HuH-7.5 (cell line): ENCODE measurements around the gene KHDC1L.
"Not testable (repeated sequence)": the region's sequence is repeated elsewhere in the genome, so short reads cannot be mapped to it uniquely, and the experiment has no call there.

Experiments
- DNase-seq: peaks from one replicate; pipeline ENCODE4 v3.0.0; 2011; ENCODE audit warnings: low spot score

The KHDC1L gene

DNA sequence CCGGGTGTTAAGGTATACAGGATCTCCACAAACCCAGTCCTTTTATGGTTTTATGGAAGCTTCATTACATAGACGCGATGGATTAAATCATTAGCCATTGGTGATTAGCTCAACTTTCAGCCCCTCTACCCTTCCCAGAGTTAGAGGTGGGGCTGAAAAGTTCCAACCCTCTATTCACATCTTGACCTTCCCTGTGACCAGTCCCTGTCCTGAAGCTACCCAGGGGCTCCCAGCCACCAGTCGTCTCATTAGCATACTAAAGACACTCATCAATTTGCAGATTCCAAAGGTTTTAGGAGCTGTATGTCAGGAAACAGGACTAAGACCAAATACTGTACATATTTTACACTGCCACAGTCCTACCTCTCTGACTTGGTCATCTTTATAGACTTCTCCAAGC is 21.0 kb downstream of the KHDC1L start:
- no peak for DNase-seq

DNA sequence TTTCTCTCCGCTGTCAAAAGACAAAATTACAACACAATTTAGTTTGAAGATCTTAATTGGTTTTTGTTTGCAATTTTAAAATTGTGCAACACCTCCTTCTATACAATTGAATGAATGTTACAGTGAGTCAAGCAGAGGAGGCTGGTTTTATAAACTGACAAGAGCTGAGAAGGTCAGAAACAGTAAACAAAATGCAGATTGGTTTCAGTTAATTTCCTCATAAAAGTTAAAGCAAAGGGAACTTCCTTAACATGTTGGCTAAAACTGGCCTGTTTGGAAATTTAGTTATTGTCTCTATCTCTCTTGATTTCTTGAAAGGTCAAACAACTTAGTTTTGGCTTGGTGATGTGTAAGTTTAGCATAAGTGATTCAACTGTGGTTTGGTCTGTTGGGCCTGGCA is 22.2 kb downstream of the KHDC1L start:
- no peak for DNase-seq

DNA sequence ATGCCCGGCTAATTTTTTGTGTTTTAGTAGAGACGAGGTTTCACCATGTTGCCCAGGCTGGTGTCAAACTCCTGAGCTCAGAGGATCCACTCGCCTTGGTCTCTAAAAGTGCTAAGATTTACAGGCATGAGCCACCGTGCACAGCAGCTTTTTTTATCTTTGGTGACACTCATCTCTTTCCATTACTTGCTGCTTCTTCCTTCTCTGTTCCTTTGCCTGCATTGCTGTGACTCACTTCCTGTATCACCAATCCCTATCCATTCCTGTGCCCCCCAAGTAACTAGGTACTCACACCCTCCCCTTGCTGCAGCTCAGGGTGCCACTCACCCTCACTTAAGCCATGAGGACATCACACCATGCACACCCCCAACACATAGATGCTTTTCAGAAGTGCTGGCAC is 24.6 kb downstream of the KHDC1L start:
- no peak for DNase-seq

DNA sequence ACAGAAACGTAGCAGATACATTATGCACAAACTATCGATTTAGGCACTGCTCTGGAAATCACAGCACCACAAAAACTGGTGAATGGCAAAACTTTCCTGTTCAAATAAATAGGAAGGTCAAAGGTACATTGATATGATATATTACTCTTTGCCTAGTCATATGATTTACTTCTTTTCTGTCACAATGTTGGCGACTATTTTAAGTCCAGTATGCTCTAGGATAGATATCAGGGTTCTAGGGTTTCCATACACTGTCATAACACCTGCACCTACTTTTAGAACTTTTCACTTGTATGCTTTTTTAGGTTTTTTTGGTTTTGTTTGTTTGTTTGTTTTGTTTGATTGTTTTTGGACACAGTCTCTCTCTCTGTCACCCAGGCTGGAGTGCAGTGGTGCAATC is 25.0 kb downstream of the KHDC1L start:
- DNase-seq: no peak

DNA sequence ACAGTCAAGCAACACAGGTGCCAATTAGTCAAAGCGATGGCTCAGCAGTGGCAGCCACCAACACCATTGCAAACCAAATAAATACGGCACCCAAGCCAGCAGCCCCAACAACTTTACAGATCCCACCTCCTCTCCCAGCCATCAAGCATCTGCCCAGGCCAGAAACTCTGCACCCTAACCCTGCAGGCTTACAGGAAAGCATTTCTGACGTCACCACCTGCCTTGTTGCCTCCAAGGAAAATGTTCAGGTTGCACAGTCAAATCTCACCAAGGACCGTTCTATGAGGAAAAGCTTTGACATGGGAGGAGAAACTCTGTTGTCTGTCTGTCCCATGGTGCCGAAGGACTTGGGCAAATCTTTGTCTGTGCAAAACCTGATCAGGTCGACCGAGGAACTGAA is 30.6 kb downstream of the KHDC1L start:
- no peak for DNase-seq

DNA sequence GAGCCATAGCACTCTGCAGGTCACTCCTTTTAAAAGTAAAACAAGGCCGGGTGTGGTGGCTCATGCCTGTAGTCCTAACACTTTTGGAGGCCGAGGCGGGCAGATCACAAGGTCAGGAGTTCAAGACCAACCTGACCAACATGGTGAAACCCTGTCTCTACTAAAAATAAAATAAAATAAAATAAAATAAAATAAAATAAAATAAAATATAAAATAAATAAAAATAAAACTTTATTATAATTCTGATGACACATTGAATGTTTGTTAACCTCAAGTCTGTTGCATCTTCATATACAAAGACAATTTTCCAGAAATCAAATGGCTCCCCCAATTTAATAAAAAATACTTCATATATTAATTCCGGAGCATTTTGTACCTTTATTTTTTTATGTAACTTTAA is 32.0 kb downstream of the KHDC1L start:
- DNase-seq: not testable (repeated sequence)

DNA sequence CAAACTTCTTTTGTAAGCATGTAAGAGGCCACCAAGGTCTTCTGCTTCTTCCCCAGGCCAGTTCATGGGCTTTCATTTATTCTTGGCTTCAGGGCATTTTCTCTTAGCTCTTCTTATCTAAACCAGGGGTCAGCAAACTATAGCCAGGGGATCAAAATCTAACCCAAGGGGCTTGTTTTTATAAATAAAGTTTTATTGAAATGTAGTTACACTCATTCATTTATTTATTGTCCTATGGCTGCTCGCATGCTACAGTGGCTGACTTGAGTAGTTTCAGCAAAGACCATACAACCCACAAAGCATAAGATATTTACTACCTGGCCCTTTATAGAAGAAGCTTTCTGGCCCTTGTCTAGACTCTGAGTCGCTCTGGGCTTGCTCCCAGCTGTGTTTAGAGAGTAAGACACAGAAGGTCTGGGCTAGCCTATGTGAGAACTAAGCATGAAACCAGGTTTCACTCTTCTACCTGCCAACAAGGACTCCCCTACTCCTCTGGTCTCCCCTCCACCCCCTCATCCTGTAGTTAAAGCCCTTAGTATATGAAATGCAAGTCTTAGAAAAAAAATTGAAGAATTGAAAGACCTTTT is 43.2 kb downstream of the KHDC1L start:
- DNase-seq: no peak

DNA sequence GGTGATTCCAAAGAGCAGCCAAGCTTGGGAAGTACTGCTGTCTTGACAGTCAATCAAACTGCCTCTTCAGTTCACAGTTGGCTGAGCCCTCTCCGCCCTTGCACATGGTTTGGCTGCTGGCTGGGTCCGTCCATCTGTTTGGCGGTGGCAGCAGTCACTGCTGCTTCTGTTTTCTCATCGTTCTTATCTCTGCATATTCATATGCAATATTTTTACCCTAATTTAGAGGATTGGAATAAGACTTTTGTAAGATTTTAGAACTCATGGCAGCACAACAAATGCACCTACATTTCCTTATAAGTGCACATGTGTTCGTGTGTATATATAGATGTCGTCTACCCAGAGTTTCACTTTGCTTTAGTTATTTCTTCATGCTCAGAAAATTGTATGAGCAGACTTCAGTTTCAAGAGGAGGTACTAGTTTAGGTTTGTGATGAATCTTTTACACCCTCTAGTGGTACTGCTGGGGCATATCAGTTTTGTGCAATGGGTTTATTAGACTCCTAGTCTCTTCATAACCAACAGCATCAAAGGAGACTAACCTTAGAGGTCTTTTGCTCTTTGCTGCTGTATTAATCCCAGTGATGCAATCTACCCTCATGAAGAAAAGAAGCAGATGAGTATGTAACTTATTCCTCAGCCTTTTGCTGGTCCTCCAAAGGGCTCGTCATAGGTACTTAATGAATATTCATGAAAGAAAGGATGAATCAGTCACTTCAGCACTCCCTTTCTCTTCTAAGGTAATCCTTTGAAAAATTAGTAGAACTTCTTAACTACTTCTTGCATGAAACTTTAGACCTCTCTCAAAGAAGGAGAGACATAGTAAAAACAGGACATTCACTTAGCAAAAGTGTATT is 44.3 kb downstream of the KHDC1L start:
- no peak for DNase-seq

DNA sequence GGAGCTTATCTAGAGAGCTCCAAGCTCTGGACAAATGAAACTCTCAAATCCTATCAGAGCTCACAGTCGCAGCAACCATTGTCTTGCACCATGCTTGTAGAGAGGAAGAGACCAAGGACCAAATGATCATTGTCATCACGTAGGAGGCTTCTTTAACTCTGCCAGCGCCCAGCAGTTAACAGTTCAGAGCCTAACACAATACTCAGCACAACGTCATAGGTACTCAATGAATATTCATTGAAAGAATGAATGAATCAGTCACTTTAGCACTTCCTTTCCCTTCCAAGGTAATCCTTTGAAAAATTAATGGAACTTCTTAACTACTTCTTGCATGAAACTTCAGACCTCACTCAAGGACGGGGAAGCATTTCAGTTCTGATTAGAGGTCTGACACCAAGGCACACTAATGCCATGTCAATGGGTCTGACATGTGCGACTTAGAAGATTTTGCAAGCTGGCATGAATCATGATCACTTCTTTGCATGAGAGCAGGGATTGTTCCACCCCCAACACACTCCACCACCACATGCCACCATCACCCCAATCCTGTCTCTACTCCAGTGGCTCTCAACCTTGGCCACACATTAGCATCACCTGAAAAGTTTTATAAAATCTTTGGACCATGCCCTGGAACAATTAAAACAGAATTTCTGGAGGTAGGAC is 45.1 kb downstream of the KHDC1L start:
- DNase-seq: no peak

DNA sequence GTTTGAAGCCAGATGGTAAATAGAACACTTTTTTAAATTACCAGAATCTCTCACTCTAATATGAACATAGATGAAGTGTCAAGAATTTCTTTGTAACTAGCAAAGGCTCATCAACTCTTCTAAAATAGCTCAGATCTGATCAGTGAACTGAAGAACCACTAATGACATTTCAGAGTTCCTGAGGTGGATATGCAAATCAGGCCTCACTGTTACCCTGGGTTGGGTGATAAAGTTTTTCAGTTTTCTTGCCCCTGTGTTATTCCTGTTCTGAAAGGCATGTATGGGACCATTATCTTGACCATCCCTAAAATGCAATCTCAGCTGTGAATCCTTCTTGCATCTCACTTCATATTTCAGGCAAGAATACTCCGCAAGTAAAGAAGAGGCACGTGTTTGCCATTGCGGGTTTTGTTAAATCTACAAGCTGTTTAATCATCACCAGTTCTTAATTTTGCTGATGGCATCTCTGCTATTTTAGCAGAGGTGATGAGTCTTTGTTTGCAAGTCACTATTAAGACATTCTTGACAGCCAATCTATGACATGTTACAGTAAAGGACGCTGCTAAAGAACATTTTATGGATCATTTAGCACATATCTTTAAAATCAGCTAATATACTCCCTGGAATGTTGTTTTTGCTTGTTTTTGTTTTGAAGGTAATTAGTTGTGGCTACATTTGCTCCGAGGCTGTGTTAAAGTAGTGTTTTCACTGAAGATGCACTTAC is 47.9 kb downstream of the KHDC1L start:
- no peak for DNase-seq

DNA sequence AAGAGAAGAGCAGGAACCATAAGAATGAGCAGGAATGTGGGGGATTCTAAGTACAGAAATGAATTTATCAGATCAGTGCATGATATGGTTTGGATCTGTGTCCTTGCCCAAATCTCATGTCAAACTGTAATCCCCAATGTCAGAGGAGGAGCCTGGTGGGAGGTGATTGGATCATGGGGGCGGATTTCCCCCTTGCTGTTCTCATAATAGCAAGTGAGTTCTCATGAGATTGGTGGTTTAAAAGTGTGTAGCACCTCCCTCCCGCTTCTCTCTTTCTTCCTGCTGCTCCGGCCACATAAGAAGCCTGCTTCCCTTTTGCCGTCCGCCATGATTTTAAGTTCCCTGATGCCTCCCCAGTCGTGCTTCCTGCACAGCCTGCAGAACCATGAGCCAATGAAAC is 49.2 kb downstream of the KHDC1L start:
- DNase-seq: no peak

DNA sequence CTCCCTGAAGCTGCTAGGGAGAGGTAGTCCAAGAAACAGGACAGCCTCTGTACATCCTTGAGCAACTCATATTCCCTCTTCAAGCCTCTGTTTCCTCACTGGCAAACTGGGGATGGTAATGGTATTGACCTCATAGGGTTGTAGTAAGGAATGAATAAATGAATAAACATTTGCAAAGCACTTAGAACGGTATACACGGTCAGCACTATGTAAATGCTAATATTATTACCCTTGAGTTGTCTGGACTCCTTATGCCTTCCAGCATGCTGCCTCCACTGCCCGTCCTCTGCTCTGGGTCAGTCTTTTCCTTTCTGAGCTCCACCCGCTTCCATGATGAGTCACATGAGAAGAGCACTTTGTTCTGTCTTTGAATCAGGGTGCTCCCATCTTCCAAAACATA is 50.6 kb downstream of the KHDC1L start:
- no peak for DNase-seq
